ENCODE data around the gene TMEM248.
"Not testable (repeated sequence)": the region's sequence is repeated elsewhere in the genome, so short reads cannot be mapped to it uniquely, and the experiment has no call there.

Gene TMEM248

DNA sequence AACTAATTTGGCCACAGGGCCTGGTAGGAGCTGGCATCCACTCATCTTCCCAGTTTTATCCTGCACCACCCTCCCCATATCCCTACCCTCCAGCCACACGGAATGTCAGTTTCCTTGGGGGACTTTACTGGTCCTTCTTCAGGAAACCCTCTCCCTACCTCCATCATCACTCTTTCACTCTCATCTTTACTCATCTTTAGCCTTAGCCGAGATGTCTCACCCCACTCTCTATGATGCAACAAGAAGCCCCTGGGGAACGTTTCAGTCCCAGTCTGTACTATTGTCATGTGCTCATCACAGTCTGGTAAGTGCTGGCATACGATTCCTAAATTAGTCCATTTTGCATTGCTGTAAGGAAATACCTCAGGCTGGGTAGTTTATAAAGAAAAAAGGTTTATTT, 34.9 kb upstream of the TMEM248 start:
- TF ChIP-seq CTCF (IDR thresholded peaks at IDR 0.05; ENCODE audit: low read depth, low read length) = no peak
- no peak overlapping the region for H3K4me3 ChIP-seq (replicated peaks in 1 of 2; ENCODE audit: low read depth in 2 of 2, low read length in 2 of 2)
- peak in 1 of 2 donors; percentile 36 for DNase-seq (ENCODE audit: low read depth in 2 of 2)

- H3K4me3 ChIP-seq (replicated peaks in 1 of 2; ENCODE audit: low read depth in 2 of 2, low read length in 2 of 2); DNase-seq (ENCODE audit: low read depth in 2 of 2): not testable (repeated sequence)
Observed at GRCh38 chr7:66888223-66888622, 32.8 kb upstream of the TMEM248 start.

- DNase-seq (ENCODE audit: low read depth in 2 of 2) = peak; percentile 20 to 52
- TF ChIP-seq CTCF (IDR thresholded peaks at IDR 0.05; ENCODE audit: low read depth, low read length) = no peak
- no peak overlapping the region for H3K4me3 ChIP-seq (replicated peaks in 1 of 2; ENCODE audit: low read depth in 2 of 2, low read length in 2 of 2)
Observed at GRCh38 chr7:66894463-66895080, 26.5 kb upstream of the TMEM248 start.

GRCh38 chr7:66896441-66896840, 24.6 kb upstream of the TMEM248 start:
- H3K4me3 ChIP-seq (replicated peaks in 1 of 2; ENCODE audit: low read depth in 2 of 2, low read length in 2 of 2) = no peak overlapping the region
- no peak for TF ChIP-seq CTCF (IDR thresholded peaks at IDR 0.05; ENCODE audit: low read depth, low read length)
- no peak for DNase-seq (ENCODE audit: low read depth in 2 of 2)

DNA sequence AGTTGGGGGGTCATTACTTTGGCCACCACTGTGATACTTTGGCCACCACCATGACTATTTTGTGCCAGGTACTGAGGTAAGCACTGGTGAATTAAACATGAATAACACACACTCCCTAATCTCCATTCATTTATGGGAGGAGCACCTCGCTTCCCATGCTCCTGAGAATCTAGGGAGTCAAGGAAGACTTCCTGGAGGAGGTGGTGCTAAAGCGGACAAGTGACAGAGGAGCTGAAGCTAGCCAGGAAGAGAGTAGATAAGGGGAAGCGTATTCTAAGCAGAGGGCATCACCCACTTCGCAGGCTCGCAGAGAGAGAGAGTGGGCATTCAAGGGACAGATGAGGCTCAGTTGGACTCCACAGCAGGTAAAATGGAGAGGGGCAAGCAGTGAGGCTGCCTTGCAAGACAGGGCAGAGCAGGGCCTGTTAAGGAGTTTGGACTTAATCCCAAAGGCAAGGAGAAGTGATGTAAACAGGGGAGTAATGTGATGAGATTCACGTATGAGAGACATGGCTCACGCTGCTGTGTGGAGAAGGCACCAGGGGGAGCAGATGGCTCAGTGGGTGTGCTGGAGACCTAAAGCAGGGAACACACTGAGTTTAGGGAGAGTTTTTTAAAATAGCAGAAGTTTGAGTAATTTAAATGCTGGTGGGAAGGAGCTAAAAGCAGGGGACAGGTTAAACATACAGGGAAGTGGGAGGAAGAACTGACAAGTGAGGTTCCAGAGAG, 21.3 kb upstream of the TMEM248 start:
- no peak for DNase-seq (ENCODE audit: low read depth in 2 of 2)
- no peak overlapping the region for H3K4me3 ChIP-seq (replicated peaks in 1 of 2; ENCODE audit: low read depth in 2 of 2, low read length in 2 of 2)
- TF ChIP-seq CTCF (IDR thresholded peaks at IDR 0.05; ENCODE audit: low read depth, low read length) = no peak

DNA sequence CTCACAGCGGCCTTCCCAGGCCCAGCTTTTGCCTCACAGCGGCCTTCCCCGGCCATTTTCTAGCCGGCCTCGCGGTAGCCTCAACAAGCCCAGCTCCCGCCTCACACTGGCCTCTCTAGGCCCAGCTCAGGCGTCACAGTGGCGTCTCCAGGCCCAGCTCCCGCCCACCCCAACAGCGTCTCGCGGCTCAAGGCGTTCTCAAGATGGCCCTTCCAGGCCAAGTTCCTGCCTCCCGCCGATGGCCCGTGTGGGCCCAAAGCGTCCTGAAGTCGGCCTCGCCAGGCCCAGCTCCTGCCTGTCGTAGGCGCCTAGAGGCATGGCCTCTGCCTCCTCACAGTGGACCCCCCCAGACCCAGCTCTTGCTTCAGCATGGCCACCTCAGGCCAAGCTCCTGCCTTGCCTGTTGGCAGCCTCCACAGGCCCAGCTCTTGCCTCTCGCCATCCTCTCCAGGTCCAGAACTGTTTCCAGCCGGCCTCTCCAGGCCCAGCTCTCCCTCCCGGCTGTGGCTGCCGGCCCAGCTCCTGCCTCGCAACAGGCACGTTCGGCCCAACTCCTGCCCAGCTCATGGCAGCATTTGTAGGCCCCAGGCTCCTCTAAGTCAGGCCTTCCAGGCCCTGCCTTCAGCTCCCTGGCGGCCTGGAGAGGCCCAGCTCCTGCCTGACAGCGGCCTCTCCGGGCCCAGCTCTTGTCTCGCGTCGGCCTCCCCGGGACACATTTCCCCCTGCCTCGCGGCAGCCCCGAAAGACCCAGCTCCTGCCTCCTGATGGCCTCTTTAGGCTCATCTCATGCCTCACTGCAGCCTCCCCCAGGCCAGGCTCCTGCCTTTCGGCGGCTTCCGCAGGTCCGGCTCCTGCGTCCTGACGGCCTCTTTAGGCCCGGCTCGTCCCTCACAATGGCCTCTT, 18.8 kb upstream of the TMEM248 start:
- no peak overlapping the region for H3K4me3 ChIP-seq (replicated peaks in 1 of 2; ENCODE audit: low read depth in 2 of 2, low read length in 2 of 2)
- no peak for TF ChIP-seq CTCF (IDR thresholded peaks at IDR 0.05; ENCODE audit: low read depth, low read length)
- DNase-seq (ENCODE audit: low read depth in 2 of 2) = no peak

DNA sequence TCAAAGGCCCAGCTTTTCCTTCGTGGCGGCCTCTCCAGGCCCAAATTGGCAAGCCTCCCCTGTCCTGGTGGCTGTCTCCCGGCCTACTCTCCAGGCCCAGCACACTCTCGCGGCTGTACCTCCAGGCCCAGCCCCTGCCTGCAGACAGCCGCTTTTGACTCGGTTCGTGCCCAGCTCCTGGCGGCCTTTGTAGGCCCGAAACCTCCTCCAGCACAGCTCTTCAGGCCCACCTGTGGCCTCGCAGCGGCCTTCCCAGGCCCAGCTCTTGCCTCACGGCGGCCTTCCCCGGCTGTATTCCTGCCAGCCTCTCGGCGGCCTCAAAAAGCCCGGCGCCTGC, 18.2 kb upstream of the TMEM248 start:
- H3K4me3 ChIP-seq (replicated peaks in 1 of 2; ENCODE audit: low read depth in 2 of 2, low read length in 2 of 2) = no peak overlapping the region
- DNase-seq (ENCODE audit: low read depth in 2 of 2) = no peak
- TF ChIP-seq CTCF (IDR thresholded peaks at IDR 0.05; ENCODE audit: low read depth, low read length) = no peak
